Lung (tissue), 12 donors: ENCODE results near the gene ZNF775. TPM values are rescaled to one million over a fixed set of nuclear protein-coding genes. Genes with fewer than 3 reads are reported as not detected.

Source experiments
- ATAC-seq: fragments of 200-7000 bp; cut with Tn5 transposase; one replicate; pipeline ENCODE4 v1.9.1; 2020; ENCODE audit warnings: moderate number of reproducible peaks; ENCODE audit not compliant: insufficient read depth, low FRiP score
- DNase-seq, 3 donors: peaks; one replicate each; pipeline ENCODE4 v3.0.0-alpha.2; 2013 to 2017
- H3K27ac ChIP-seq, 2 donors: one replicate each; pipeline ENCODE4 v1.5.1; 2013; ENCODE audit warnings: mild to moderate bottlenecking in 2 of 2, moderate library complexity in 2 of 2, control low read depth in 1 of 2, inconsistent platforms in 1 of 2, low read depth in 1 of 2, low read length in 1 of 2
- H3K27me3 ChIP-seq, 3 donors: one replicate each; pipeline ENCODE4 v1.5.1; 2013; ENCODE audit warnings: low read length in 2 of 3; ENCODE audit not compliant: control insufficient read depth in 3 of 3, insufficient read depth in 3 of 3
- H3K36me3 ChIP-seq, 4 donors: one replicate each; pipeline ENCODE4 v1.5.1; 2013; ENCODE audit warnings: low read length in 4 of 4, mild to moderate bottlenecking in 1 of 4, moderate library complexity in 1 of 4; ENCODE audit not compliant: control insufficient read depth in 4 of 4, insufficient read depth in 4 of 4
- H3K4me1 ChIP-seq, 5 donors: one replicate each; pipeline ENCODE4 v1.5.1; 2013; ENCODE audit warnings: low read length in 5 of 5, mild to moderate bottlenecking in 2 of 5, moderate library complexity in 1 of 5; ENCODE audit not compliant: control insufficient read depth in 5 of 5, insufficient read depth in 5 of 5
- H3K4me3 ChIP-seq: one replicate; pipeline ENCODE4 v1.5.1; 2013; ENCODE audit warnings: mild to moderate bottlenecking, control low read depth, moderate library complexity
- H3K9ac ChIP-seq, 2 donors: one replicate each; pipeline ENCODE4 v1.5.1; 2013; ENCODE audit warnings: low read length in 2 of 2, control low read depth in 1 of 2; ENCODE audit not compliant: insufficient read depth in 1 of 2
- H3K9me3 ChIP-seq, 4 donors: one replicate each; pipeline ENCODE4 v1.5.1; 2013; ENCODE audit warnings: low read length in 3 of 4, mild to moderate bottlenecking in 1 of 4, moderate library complexity in 1 of 4; ENCODE audit not compliant: control insufficient read depth in 4 of 4, insufficient read depth in 3 of 4
- CTCF ChIP-seq: IDR thresholded peaks from 2 replicates; pipeline ENCODE4 v1.5.1; 2012; ENCODE audit warnings: mild to moderate bottlenecking; ENCODE audit errors: control extremely low read depth, extremely low read depth
- WGBS, 2 donors: extraction: QIAGEN DNeasy Blood & Tissue Kit; methylation state at CpG; one replicate each; pipeline ENCODE4 v1.1.7; 2013; 5-methylcytosine and 5-hydroxymethylcytosine counted together
- polyA plus RNA-seq, 2 donors: library from polyadenylated mRNA; stranded (reverse); fragments of 200-250 nt; gene quantifications; one replicate each; pipeline ENCODE4 v1.2.1, GENCODE V29; 2013
- total RNA-seq, 2 donors: library from RNA; depleted of rRNA in 1 of 2; stranded (reverse); fragments of >200 nt in 1 of 2; gene quantifications; one replicate each; pipeline ENCODE4 v1.2.1, GENCODE V29; 2014 to 2021
- donor health status: control.
- donor health status: control.
- donor health status: Bipolar disorder and iron deficiency.
- donor health status: healthy.
- donor health status: DM: yes; HTN: yes; CAD: no.

Gene ZNF775
- total and polyA plus RNA-seq, 4 donors: 1.4 to 5.4 (median 3.8) TPM

- ATAC-seq (no peak), DNase-seq (no peak)
- Histone ChIP-seq H3K9ac (no peak overlapping the region), H3K27ac (no peak overlapping the region), H3K4me3 (no peak overlapping the region), H3K4me1 (peaks cover 3 to 25% (median 7%) of the 10 kb centered on the region in 5 donors), H3K36me3 (peaks cover 0 to 17% (median 0%) of the 10 kb centered on the region in 4 donors), H3K9me3 (no peaks in the 10 kb centered on the region), H3K27me3 (no peaks in the 10 kb centered on the region)
- WGBS, 2 donors: 95 to 96% methylated on average over 90 to 91 of the region's 91 CpGs
- no peak for TF ChIP-seq CTCF
These were observed 28.7 kb downstream of the ZNF775 start for GRCh38 chr7:150407588-150408392.

GRCh38 chr7:150408393-150409299 is 29.5 kb downstream of the ZNF775 start:
- H3K4me1 ChIP-seq: peaks cover 3 to 23% (median 7%) of the 10 kb centered on the region in 5 donors
- no peak for DNase-seq
- WGBS, 2 donors: 90 to 93% methylated on average over 22 of the region's 22 CpGs
- H3K36me3 ChIP-seq: peaks cover 0 to 17% (median 0%) of the 10 kb centered on the region in 4 donors
- no peak overlapping the region for H3K4me3 ChIP-seq
- H3K9ac ChIP-seq: no peak overlapping the region
- no peaks in the 10 kb centered on the region for H3K9me3 ChIP-seq
- H3K27me3 ChIP-seq: no peaks in the 10 kb centered on the region
- no peak for TF ChIP-seq CTCF
- no peak for ATAC-seq
- no peak overlapping the region for H3K27ac ChIP-seq

- Histone ChIP-seq H3K27ac (no peak overlapping the region), H3K27me3 (no peaks in the 10 kb centered on the region), H3K4me1 (peaks cover under 1 to 15% (median 7%) of the 10 kb centered on the region in 5 donors), H3K9ac (no peak overlapping the region), H3K9me3 (no peaks in the 10 kb centered on the region), H3K4me3 (no peak overlapping the region), H3K36me3 (peaks cover 0 to 17% (median 0%) of the 10 kb centered on the region in 4 donors)
- ATAC-seq (no peak), DNase-seq (no peak)
- 87 to 89% methylated on average over 10 of the region's 10 CpGs for WGBS, 2 donors
- TF ChIP-seq CTCF: no peak
These were observed 30.3 kb downstream of the ZNF775 start for GRCh38 chr7:150409300-150410030.
